NCI-H146 (cell line): ENCODE measurements around the gene TIMM10B.

Experiments
- DNase-seq: peaks from one replicate; lab custom pipeline; 2025; lab: John Stamatoyannopoulos, UW

The TIMM10B gene

GRCh38 chr11:6472934-6473333 is 8.4 kb upstream of the TIMM10B start:
- peak; percentile 27 for DNase-seq

GRCh38 chr11:6473451-6474412 is 7.6 kb upstream of the TIMM10B start, which contains the start of gene TRIM3:
Gene TRIM3 (minus strand): TSS chr11:6473941. CDS start chr11:6465695, 8,246 bp downstream.
- peak; percentile 92 for DNase-seq

- DNase-seq, result no peak
Observed at GRCh38 chr11:6474413-6474792, 6.9 kb upstream of the TIMM10B start.

GRCh38 chr11:6474806-6475500 is 6.3 kb upstream of the TIMM10B start:
- DNase-seq, result no peak

GRCh38 chr11:6475936-6476335 is 5.4 kb upstream of the TIMM10B start:
- no peak for DNase-seq

GRCh38 chr11:6476571-6476970 is 4.7 kb upstream of the TIMM10B start:
- no peak for DNase-seq

GRCh38 chr11:6480299-6480914 is 894 bp upstream of the TIMM10B start:
- DNase-seq, result no peak

- peak; percentile 12 for DNase-seq
Observed at GRCh38 chr11:6481924-6482275, 599 bp downstream of the TIMM10B start.

GRCh38 chr11:6482441-6482840 is 1.1 kb downstream of the TIMM10B start:
- DNase-seq, result no peak

- DNase-seq, result no peak
Observed at GRCh38 chr11:6483015-6483414, 1.7 kb downstream of the TIMM10B start.

GRCh38 chr11:6485661-6486060 is 4.4 kb downstream of the TIMM10B start:
- DNase-seq, result no peak

- DNase-seq, result no peak
Observed at GRCh38 chr11:6486256-6486655, 5.0 kb downstream of the TIMM10B start.

- DNase-seq, result no peak
Observed at GRCh38 chr11:6486938-6487337, 5.6 kb downstream of the TIMM10B start.

- DNase-seq, result no peak
Observed at GRCh38 chr11:6488342-6488741, 7.0 kb downstream of the TIMM10B start.

- peak; percentile 11 for DNase-seq
Observed at GRCh38 chr11:6488821-6489220, 7.5 kb downstream of the TIMM10B start.

- peak; percentile 67 for DNase-seq
Observed at GRCh38 chr11:6489306-6489705, 8.0 kb downstream of the TIMM10B start.

- no peak for DNase-seq
Observed at GRCh38 chr11:6497069-6497839, 16.0 kb downstream of the TIMM10B start, which contains the start of gene DNHD1. Gene DNHD1 (plus strand): TSS chr11:6497280. CDS start chr11:6498216, 936 bp downstream.

- no peak for DNase-seq
Observed at GRCh38 chr11:6498121-6498520, 16.8 kb downstream of the TIMM10B start.

- DNase-seq, result no peak
Observed at GRCh38 chr11:6498544-6498943, 17.2 kb downstream of the TIMM10B start.

- no peak for DNase-seq
Observed at GRCh38 chr11:6502382-6502781, 21.1 kb downstream of the TIMM10B start.

GRCh38 chr11:6504166-6504565 is 22.9 kb downstream of the TIMM10B start:
- no peak for DNase-seq
